ENCODE measurements around the gene C10orf90. TPM values are rescaled to one million over a fixed set of nuclear protein-coding genes. Genes with fewer than 3 reads are reported as not detected.

The C10orf90 gene
- total and polyA plus RNA-seq, 2 donors (not counting 3 experiments of a cell fraction or from before 2014, with no cell fraction given): not detected

- Histone ChIP-seq H3K9me3 (replicated peaks; ENCODE audit: control insufficient read depth, insufficient read depth, low read length) (no peaks in the 10 kb centered on the region), H4K20me1 (replicated peaks; ENCODE audit: control insufficient read depth, extremely low read depth, insufficient read depth, low read length) (no peaks in the 10 kb centered on the region), H3K4me3 (replicated peaks in 1 of 3; ENCODE audit: insufficient read depth in 1 of 3, low read depth in 1 of 3, low read length in 3 of 3) (no peak overlapping the region), H3K4me1 (ENCODE audit: control insufficient read depth, extremely low read depth, insufficient read depth, low read length) (no peaks in the 10 kb centered on the region), H3K79me2 (ENCODE audit: control insufficient read depth, insufficient read depth, low read length) (no peaks in the 10 kb centered on the region), H3K9ac (replicated peaks; ENCODE audit: extremely low read depth, insufficient read depth, low read length) (no peak overlapping the region), H3K27ac (ENCODE audit: insufficient read depth, low read depth, low read length) (no peak overlapping the region), H3K27me3 (ENCODE audit: control insufficient read depth in 2 of 2, insufficient read depth in 2 of 2, low read length in 2 of 2) (no peaks in the 10 kb centered on the region), H3K4me2 (ENCODE audit: insufficient read depth, low read length) (no peak overlapping the region), H3K36me3 (ENCODE audit: control insufficient read depth in 2 of 2, extremely low read depth in 1 of 2, insufficient read depth in 2 of 2, low read length in 2 of 2) (no peaks in the 10 kb centered on the region), H2AFZ (ENCODE audit: low read depth, low read length) (no peak overlapping the region), H3K9me1 (replicated peaks; ENCODE audit: control insufficient read depth, extremely low read depth, insufficient read depth, low read length) (no peaks in the 10 kb centered on the region)
- POLR2A ChIA-PET: no interaction called here
- CTCF ChIA-PET: no interaction called here
- dilution Hi-C loops (cut with MboI; ENCODE audit: extremely low pct_ligation_motif_present, low sequenced_read_pairs) (no loop called here), intact Hi-C loops (cut with micrococcal nuclease) (no loop called here)
- DNase-seq (ENCODE audit: low read depth, low spot score): no peak
- TF ChIP-seq JUN (IDR thresholded peaks at IDR 0.05; ENCODE audit: borderline replicate concordance, insufficient read depth, insufficient read length, low read depth) (no peak), POLR2A (IDR thresholded peaks at IDR 0.05; ENCODE audit: low read depth, low read length) (no peak), MYC (IDR thresholded peaks at IDR 0.05; ENCODE audit: low read depth, low read length) (no peak), FOS (IDR thresholded peaks at IDR 0.05; ENCODE audit: borderline replicate concordance, insufficient read depth, low read length) (no peak), GATA2 (IDR thresholded peaks at IDR 0.05; ENCODE audit: insufficient read depth, insufficient read length, low read depth, low read length) (no peak), POLR2AphosphoS5 (IDR thresholded peaks at IDR 0.05; ENCODE audit: insufficient read depth, low read depth, low read length) (no peak), CTCF (IDR thresholded peaks at IDR 0.05; ENCODE audit: extremely low read depth in 1 of 2, insufficient read depth in 1 of 2, low read depth in 1 of 2, low read length in 2 of 2) (no peak), MAX (IDR thresholded peaks at IDR 0.05; ENCODE audit: insufficient read depth, insufficient read length) (no peak), EZH2 (IDR thresholded peaks at IDR 0.05; ENCODE audit: borderline replicate concordance, low read depth, low read length, severe bottlenecking) (no peak)
- no TSS peak for BruUV-seq (replicated peaks)
- no peak for FAIRE-seq
Measured at GRCh38 chr10:126409821-126410220, 260.7 kb downstream of the C10orf90 start.
